Sigmoid colon (tissue), 3 donors: ENCODE measurements around the gene ZNF207.

Experiments
- CTCF ChIP-seq, 4 experiments: fragments of 450-650 bp in 3 of 4; fragments of 200-600 bp in 1 of 4; IDR thresholded peaks; one replicate each; pipeline ENCODE4 v1.5.1; 2016 to 2019; ENCODE audit warnings: antibody characterized with exemption in 4 of 4, mild to moderate bottlenecking in 3 of 4, moderate library complexity in 2 of 4
- POLR2A ChIP-seq, 2 donors: fragments of 450-650 bp; IDR thresholded peaks; one replicate each; pipeline ENCODE4 v1.6.1; 2016; ENCODE audit warnings: antibody characterized with exemption in 2 of 2, mild to moderate bottlenecking in 2 of 2, moderate library complexity in 2 of 2

- TF ChIP-seq CTCF (IDR thresholded peaks at IDR 0.05) (no peak), POLR2A (IDR thresholded peaks at IDR 0.05) (no peak)
These were observed 49.0 kb downstream of the ZNF207 start for GRCh38 chr17:32398946-32399345.
